CD4-positive, alpha-beta T cell treated with Interleukin-4 for 4 hours (primary cell): ENCODE results near the gene SIGLEC14.

Experiments
- DNase-seq: peaks from one replicate; pipeline ENCODE4 v3.0.0-alpha.2; 2020

Gene SIGLEC14

DNA sequence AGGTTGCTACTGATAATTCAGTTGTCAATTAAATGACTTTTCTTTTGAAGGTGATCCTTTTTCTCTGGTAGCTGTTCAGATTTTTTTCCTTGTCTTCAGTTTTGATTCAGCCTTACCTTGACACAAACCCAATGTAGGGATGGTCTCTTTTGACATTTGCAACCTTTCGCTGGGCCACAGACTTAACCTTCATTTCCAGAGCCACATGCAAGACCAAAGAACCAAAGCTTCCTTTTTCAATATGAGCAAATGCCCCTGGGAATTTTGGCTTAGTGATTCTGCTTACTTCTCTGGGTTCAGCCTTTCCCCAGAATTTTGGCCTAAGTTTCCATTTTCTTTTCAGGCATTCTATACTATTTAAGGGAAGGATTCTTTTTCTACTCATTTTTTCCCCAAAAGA lies 36.0 kb downstream of the SIGLEC14 start:
- DNase-seq, result no peak

DNA sequence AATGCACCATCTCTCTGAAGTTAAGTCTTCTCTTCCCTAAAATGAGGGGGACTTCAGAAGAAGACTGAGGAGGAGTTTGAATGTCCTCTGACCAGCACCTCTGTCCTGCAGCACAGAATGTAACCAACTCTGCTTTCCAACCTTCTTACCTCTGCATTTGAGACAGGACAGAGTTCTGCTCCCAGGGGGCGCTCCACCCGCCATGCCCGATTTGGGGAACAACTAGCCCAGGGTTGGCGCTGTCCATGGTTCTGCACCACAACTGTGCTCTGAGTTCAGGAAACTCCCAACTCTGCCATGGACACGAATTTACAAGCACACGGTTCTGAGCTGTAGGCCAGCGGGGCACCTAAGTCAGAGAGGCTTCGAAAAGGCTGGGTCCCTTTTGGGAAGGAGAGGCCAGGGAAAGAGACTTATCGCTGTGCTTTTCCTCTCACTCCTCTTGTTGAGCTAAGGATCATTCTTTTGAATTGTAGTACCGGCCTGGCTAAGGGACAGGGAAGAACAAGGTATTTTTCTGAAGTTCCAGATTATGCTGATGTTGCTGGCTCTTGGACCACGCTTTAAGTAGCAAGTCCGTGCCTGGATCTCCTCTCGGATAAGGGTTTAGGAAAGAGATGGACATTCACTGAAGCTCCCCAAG lies 38.6 kb downstream of the SIGLEC14 start:
- peak; percentile 27 for DNase-seq

DNA sequence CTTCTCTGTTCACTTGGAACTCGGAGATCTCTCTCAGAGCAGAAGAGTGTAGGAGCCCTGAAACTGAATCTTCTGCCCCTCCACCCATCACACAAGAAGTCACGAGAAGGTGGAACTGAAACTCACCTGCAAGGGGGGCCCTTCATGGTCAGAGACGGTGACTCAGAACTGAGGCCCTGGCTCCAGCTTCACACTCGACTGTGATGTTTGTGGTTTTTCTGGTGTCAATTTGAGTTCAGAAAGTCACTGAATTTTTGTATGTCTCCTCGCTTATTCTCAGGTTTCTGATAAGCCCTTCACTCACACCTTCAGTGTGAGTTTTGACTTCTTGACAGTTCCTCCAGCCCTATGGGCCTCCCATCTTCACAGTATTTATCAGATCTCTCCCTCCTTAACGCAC lies 39.5 kb downstream of the SIGLEC14 start:
- DNase-seq, result no peak

DNA sequence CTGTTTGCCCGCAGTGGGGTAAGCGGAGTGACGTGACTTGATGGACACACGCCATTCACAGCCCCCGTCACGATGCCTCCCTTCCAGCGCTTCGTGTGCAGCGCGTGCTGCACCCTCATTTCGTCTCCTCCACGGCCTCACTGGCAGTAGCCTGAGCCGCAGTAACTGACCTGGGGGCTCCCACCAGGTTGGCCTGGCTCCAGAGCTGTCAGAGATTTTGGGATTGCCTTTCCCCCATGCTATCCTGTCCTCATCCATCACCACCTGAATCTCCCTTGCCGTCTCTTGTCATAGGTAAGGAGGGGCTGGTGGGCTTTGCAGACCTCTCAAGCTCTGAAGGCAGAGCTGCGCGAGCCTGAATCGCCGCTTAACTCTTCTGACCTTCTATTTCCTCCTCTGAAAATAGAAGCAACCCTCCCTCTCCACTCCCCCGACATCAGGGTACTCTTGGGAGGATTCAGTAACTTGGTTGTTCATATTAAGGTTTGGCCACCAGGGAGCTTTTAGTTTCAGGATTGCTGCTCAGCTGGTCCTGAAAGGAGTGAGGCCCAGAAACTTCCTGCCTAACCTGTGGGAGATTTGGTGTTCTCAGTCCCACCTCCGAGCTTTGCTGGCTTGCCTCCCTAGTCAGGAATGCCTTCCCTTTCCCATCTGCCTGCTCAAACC lies 44.3 kb downstream of the SIGLEC14 start:
- no peak for DNase-seq

DNA sequence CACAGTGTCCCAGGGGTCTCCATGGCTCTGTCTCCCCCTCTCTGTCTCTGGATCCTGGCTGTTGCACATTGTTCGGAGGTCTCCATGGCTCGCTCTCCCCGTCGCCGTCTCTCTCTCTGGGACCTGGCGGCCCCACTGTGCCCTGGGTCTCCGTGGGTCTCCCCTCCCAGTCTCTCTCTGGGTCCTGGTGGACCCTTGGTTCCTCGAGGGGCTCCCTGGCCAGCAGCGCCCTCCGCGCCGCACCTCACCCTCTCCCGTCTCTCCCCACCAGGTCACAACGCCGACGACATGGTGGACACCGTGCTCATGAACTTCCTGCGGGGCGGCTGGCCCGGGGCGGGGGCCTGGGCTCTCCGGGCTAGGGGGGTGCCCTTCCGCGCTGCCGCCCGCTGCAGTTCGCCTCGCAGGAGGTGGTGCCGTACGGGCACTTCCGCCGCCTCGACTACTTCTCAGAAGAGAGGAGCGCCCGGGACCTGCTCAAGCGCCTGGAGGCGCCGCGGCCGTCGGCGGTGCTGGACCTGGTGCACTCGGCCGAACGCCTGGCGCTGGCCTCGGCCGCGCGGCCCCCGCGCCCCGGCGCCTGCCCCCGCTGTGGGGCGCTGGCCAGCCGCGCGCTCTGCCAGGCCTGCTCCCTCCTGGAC lies 45.6 kb downstream of the SIGLEC14 start:
- no peak for DNase-seq

DNA sequence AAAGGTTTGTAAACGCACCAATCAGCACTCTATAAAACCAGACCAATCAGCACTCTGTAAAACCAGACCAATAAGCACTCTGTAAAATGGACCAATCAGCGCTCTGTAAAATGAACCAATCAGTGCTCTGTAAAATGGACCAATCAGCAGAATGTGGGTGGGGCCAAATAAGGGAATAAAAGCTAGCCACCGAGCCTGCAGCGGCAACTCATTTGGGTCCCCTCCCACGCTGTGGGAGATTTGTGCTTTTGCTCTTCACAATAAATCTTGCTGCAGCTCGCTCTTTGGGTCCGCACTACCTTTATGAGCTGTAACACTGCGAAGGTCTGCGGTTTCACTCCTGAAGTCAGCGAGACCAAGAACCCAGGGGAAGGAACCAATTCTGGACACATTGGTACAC lies 47.5 kb downstream of the SIGLEC14 start:
- DNase-seq, result no peak

DNA sequence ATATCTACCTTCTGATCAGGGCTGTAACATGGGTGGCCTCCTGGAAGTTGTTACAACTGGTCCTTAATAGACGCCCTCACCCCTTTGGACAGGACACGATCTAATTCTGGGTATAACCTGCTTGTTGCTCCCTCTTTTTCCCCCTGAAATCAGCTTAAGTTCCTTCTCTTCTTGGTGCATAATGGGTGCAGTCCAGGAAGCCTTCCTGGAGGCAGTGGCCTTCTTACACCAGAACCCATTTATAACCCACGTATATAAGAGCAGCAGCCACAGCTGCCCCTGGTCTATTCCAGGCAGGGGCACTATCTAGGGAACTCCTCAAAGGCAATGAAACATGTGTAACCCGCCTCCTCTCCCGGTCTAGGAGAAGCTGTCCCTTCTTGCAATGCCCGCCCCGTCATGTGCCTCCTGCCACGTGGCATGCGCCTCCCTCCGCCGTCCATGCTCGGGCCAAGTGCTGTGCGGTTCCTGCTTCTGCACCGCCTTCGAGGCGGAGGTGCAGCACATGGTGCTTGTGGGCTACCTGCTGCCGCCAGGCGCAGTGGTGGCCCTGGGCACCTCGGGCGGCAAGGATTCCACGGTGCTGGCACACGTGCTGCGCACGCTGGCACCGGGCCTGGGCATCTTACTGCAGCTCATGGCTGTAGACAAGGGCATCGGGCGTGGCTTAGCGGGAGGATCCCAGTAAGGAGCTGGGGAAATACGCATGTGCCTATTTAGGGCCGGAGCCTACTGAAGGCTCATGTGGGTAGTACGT lies 48.3 kb downstream of the SIGLEC14 start:
- no peak for DNase-seq

DNA sequence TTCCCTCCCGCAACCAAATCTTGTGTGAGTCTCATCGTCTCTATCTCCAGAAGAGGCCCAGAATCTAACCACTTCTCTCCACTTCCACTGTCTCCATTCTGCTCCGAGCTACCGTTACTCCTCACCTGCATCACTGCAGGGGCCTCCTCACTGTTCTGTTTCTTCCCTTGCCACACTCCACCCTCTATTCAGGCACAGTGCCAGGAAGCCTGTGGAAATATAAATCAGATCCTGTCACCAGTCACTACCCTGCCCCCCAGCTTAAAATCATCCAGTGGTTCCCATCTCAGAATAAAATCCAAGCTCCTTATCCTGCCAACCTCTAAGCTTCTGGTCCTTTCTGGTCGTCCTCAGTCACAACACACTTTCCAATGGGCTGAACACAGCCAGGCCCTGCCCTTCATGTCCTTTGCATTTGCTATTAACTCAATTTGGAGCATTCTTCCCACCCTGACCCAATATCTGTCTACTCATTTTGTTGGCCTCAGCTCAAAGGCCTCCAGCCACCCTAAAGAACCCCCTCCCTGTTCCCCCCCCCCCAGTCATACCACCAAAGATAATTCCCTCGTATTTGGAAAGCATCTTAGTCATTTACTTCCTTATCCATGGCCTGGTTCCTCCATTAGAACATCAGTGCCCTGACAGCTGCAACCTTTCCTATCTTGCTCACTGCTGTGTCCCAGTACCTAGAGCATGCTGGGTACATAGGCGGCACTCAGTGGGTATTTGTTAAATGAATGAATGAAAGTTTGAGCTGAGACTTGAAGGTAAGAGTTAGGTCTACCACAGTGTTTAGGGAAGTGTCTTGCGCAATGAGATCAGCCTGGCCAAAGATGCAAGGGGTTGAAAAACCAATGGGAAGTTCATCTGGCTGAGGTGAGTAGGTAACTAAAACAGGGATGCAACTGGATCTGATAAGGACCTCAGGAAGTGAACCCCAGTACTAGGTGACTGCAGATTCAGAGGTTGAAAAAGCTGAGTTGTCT lies 51.1 kb downstream of the SIGLEC14 start:
- DNase-seq, result no peak

DNA sequence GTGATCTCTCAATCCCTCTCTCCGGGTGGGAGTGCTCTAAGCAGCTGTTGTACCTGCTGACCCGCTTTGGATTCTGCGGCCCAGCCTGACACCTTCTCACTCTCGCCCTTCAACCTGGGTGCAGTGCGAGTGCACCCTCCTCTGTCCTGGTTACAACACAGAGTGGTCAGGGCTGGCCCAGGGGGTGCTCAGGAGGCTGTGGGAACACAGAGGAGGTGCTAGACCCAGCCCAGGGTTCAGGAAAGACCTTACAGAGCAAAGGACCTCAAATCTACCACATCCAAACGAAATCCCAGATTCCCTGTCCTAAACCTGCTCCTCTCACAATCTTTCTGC lies 51.9 kb downstream of the SIGLEC14 start:
- DNase-seq, result no peak

DNA sequence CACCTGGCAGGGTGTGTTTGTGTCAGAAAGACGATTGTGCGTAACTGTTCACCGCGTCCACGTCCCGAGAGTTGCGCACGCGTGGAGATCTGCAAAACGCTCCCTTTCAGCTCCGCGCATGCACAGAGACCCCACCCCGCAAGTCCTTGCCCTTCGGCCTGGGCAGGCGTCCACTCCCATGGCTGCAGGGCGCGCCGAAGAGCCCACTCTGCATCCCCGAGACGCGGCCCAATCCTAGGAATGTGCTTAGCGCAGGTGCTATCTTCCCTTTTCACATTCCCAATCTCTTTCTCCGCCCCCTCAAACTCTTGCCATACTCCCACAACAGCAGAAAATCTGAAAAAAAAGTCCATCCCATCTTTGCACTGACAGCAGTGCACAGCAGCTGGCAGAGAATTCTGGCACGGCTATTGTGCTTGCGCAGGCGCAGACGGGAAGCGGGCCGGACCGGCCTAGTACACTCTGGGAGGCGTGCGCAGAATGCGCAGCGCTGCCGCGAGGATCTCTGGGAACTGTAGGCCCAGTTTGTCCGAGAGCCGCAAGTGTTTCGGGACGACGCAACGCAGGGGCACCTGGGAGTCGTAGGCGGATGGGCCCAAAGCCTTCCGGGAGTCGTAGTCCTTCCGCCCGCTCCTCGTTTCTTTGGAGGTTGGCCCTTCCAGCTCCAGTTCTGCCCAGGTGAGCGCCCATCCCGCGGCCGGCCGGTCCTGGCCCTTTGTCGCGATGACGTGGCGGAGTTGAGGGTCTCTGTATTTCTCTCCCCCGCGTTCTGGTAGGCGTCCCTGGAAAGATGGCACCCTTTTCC lies 52.5 kb downstream of the SIGLEC14 start:
- peak; percentile 97 for DNase-seq

DNA sequence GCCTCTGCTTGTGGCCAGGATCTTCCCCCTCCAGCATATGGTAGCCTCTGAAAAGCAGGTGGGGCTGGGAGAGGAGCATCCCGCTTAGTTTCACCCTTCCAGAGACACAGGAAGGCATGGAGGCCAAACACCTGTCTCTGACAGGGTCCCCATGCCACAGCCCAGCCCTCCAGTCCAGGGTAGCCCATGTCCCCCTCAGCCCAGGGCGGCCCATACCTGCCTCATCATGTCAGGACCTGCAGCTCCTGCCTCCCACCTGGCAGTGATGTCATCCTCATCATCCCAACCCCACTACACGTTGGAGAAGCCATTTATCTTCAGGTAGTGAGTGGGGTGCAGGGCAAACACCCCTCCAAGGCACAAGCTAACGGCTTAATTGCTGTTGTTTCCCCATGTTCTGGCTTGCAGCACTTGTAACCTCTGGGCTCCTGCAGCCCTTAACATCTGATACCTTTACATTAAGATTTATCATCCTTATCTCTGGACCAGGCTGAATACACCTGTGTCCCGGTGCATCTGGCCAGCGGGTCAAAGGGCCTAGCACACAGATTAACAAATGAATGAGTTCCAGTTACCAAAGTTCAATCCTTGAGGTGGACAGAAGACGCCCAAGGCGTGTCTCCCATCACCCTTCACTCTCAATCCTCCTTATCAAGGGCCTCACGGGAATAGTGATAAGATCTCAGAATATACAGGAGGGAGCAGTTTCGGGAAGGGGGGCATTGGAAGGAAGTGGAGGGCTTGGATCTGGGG lies 53.3 kb downstream of the SIGLEC14 start:
- DNase-seq, result no peak
